Keratinocyte (primary cell): ENCODE data around the gene ZC3H12C. TPM values are rescaled to one million over a fixed set of nuclear protein-coding genes. Genes with fewer than 3 reads are reported as not detected.

Source experiments
- DNase-seq: peaks from one replicate; pipeline ENCODE4 v3.0.0-alpha.2; 2011; ENCODE audit warnings: low read depth, missing footprints, low spot score
- FAIRE-seq: peaks from 2 replicates; lab custom pipeline; 2011; peaks lifted over from hg19 to GRCh38; lab: Jason Lieb, UNC
- H2AFZ ChIP-seq: 2 replicates; pipeline ENCODE4 v1.6.0; 2012; ENCODE audit warnings: low read length, control low read depth, inconsistent platforms; ENCODE audit not compliant: control insufficient read depth
- H3K27ac ChIP-seq: 2 replicates; pipeline ENCODE4 v1.5.1; 2011; ENCODE audit warnings: low read length; ENCODE audit not compliant: control insufficient read depth, insufficient read depth
- H3K27me3 ChIP-seq: 3 replicates; pipeline ENCODE4 v1.6.0; 2011; ENCODE audit warnings: low read length; ENCODE audit not compliant: control insufficient read depth, insufficient read depth; ENCODE audit errors: extremely low read depth
- H3K36me3 ChIP-seq, 2 experiments: 2 replicates in 1 of 2; 3 replicates in 1 of 2; pipeline ENCODE4 v1.5.1; 2011; ENCODE audit warnings: low read length in 2 of 2, mild to moderate bottlenecking in 1 of 2; ENCODE audit not compliant: control insufficient read depth in 2 of 2, insufficient read depth in 2 of 2; ENCODE audit errors: extremely low read depth in 1 of 2
- H3K4me1 ChIP-seq: 3 replicates; pipeline ENCODE4 v1.5.1; 2011; ENCODE audit warnings: low read length; ENCODE audit not compliant: control insufficient read depth, insufficient read depth; ENCODE audit errors: extremely low read depth
- H3K4me2 ChIP-seq: 3 replicates; pipeline ENCODE4 v1.6.0; 2011; ENCODE audit warnings: low read depth, low read length; ENCODE audit not compliant: control insufficient read depth, insufficient read depth; ENCODE audit errors: extremely low read depth
- H3K4me3 ChIP-seq, 3 experiments: fragments of 200-600 bp in 1 of 3; sonication (generic) in 1 of 3; 2 replicates in 2 of 3; 3 replicates in 1 of 3; pipeline ENCODE4 v1.5.1; 2011 to 2016; ENCODE audit warnings: low read length in 3 of 3, mild to moderate bottlenecking in 3 of 3, control low read depth in 2 of 3, inconsistent platforms in 1 of 3, low read depth in 1 of 3, mixed read lengths in 1 of 3, mixed run types in 1 of 3, moderate library complexity in 1 of 3; ENCODE audit not compliant: control insufficient read depth in 2 of 3, insufficient read depth in 2 of 3; ENCODE audit errors: extremely low read depth in 1 of 3
- H3K79me2 ChIP-seq: 2 replicates; pipeline ENCODE4 v1.6.0; 2012; ENCODE audit warnings: low read length; ENCODE audit not compliant: control insufficient read depth, insufficient read depth
- H3K9ac ChIP-seq: 3 replicates; pipeline ENCODE4 v1.6.0; 2011; ENCODE audit warnings: low read length; ENCODE audit not compliant: control insufficient read depth, insufficient read depth; ENCODE audit errors: extremely low read depth
- H3K9me1 ChIP-seq: 3 replicates; pipeline ENCODE4 v1.6.0; 2011; ENCODE audit warnings: low read length; ENCODE audit not compliant: control insufficient read depth, insufficient read depth; ENCODE audit errors: extremely low read depth
- H3K9me3 ChIP-seq: 2 replicates; pipeline ENCODE4 v1.5.1; 2012; ENCODE audit warnings: low read depth, low read length; ENCODE audit not compliant: control insufficient read depth
- H4K20me1 ChIP-seq: 3 replicates; pipeline ENCODE4 v1.6.0; 2011; ENCODE audit warnings: low read length; ENCODE audit not compliant: control insufficient read depth, insufficient read depth; ENCODE audit errors: extremely low read depth
- CTCF ChIP-seq, 3 experiments: IDR thresholded peaks in 1 of 3; conservative IDR thresholded peaks in 1 of 3; optimal IDR thresholded peaks in 1 of 3; 2 replicates in 2 of 3; 3 replicates in 1 of 3; pipeline versions ENCODE3 to v1.5.1; 2011; ENCODE audit warnings: low read length in 3 of 3, mild to moderate bottlenecking in 3 of 3, moderate library complexity in 2 of 3, control low read depth in 1 of 3, inconsistent platforms in 1 of 3; ENCODE audit not compliant: insufficient read depth in 2 of 3; ENCODE audit errors: extremely low read depth in 1 of 3
- EZH2 ChIP-seq: IDR thresholded peaks from one replicate; pipeline ENCODE4 v1.6.1; 2012; ENCODE audit warnings: inconsistent platforms, mild to moderate bottlenecking, low read length, moderate library complexity
- dilution Hi-C: fragments of 300-500 bp; cut with MboI; formaldehyde crosslinking; loops from one replicate; pipeline ENCODE4 v1.7.0; 2020; ENCODE audit warnings: low sequenced_read_pairs; ENCODE audit not compliant: extremely low pct_ligation_motif_present
- polyA plus RNA-seq, 5 experiments: library from polyadenylated mRNA; depleted of rRNA in 3 of 5; stranded (reverse) in 3 of 5; stranded (forward) in 1 of 5; unstranded in 1 of 5; fragments of >200 nt; gene quantifications; 1 replicate in 1 of 5; 2 replicates in 3 of 5; 3 replicates in 1 of 5; pipeline versions ENCODE4 v1.2.1 to v1.2.3, GENCODE V29; 2011 to 2012; ENCODE audit warnings: missing spikeins in 2 of 5, low read depth in 1 of 5, low replicate concordance in 1 of 5

ZC3H12C gene
- polyA plus RNA-seq, 1 donor (not counting 4 experiments of a cell fraction or from before 2014, with no cell fraction given): 13.9 TPM

DNA sequence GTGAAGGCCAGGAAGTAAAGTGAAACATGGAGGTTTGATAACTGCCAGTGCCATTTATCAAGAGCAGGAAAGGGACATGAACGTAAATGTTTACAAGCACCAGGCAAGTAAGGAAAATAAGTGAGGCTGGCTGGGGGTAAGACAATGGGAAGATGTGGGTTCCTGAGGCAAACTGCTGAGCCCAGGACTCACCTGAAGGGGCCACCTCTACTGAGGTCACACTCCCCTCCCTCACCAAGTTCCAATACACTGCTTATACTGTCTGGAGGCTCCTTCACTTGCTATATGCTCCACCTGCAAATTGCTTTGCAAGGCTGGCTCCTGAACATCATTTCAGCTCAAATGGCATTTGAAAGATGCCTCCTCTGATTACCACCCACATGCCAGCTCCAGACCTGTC is 10.3 kb upstream of the ZC3H12C start:
- H3K4me2 ChIP-seq: no peak overlapping the region
- H3K9me1 ChIP-seq: no peaks in the 10 kb centered on the region
- no peak overlapping the region for H3K27ac ChIP-seq
- dilution Hi-C loops: no loop called here
- H4K20me1 ChIP-seq: no peaks in the 10 kb centered on the region
- H3K9me3 ChIP-seq: peaks cover 2% of the 10 kb centered on the region
- no peak overlapping the region for H3K9ac ChIP-seq
- no peaks in the 10 kb centered on the region for H3K36me3 ChIP-seq
- no peaks in the 10 kb centered on the region for H3K27me3 ChIP-seq
- no peak for FAIRE-seq
- no peak for DNase-seq
- peaks cover 25% of the 10 kb centered on the region for H3K4me1 ChIP-seq
- no peaks in the 10 kb centered on the region for H3K79me2 ChIP-seq
- H2AFZ ChIP-seq: no peak overlapping the region
- no peak overlapping the region for H3K4me3 ChIP-seq
- TF ChIP-seq EZH2 (no peak), CTCF (optimal IDR thresholded peaks at IDR 0.05 in 1 of 3, IDR thresholded peaks at IDR 0.05 in 1 of 3, conservative IDR thresholded peaks at IDR 0.05 in 1 of 3; ENCODE audit: extremely low read depth in 1 of 3, insufficient read depth in 2 of 3, low read length in 3 of 3) (no peak)

- no peak for FAIRE-seq
- dilution Hi-C loops: no loop called here
Observed at GRCh38 chr11:110085255-110085838, 7.8 kb upstream of the ZC3H12C start.

More at GRCh38 chr11:110085255-110085838, 7.8 kb upstream of the ZC3H12C start:
- no peak for DNase-seq
- Histone ChIP-seq H3K27me3 (no peaks in the 10 kb centered on the region), H3K9me1 (no peaks in the 10 kb centered on the region), H3K36me3 (no peaks in the 10 kb centered on the region), H3K79me2 (no peaks in the 10 kb centered on the region), H3K9ac (no peak overlapping the region), H3K27ac (no peak overlapping the region), H2AFZ (no peak overlapping the region), H3K4me2 (no peak overlapping the region), H4K20me1 (no peaks in the 10 kb centered on the region), H3K9me3 (no peaks in the 10 kb centered on the region), H3K4me3 (no peak overlapping the region), H3K4me1 (peaks cover 22% of the 10 kb centered on the region)
- TF ChIP-seq EZH2 (no peak), CTCF (optimal IDR thresholded peaks at IDR 0.05 in 1 of 3, IDR thresholded peaks at IDR 0.05 in 1 of 3, conservative IDR thresholded peaks at IDR 0.05 in 1 of 3; ENCODE audit: extremely low read depth in 1 of 3, insufficient read depth in 2 of 3, low read length in 3 of 3) (no peak)
